Esophagus squamous epithelium (tissue), 5 donors: ENCODE results near the gene TCIRG1. TPM values are rescaled to one million over a fixed set of nuclear protein-coding genes. Genes with fewer than 3 reads are reported as not detected.

ENCODE experiments used
- DNase-seq: peaks from one replicate; lab custom pipeline; 2025; lab: John Stamatoyannopoulos, UW
- H3K27ac ChIP-seq, 4 donors: fragments of 200-600 bp; sonication (generic); one replicate each; pipeline ENCODE4 v1.5.1; 2016 to 2019; ENCODE audit warnings: mild to moderate bottlenecking in 1 of 4
- H3K27me3 ChIP-seq, 4 donors: fragments of 200-600 bp; sonication (generic); 1 replicate in 3 of 4; 2 replicates in 1 of 4; pipeline versions ENCODE4 v1.5.1 to v1.6.0; 2017 to 2021; ENCODE audit warnings: antibody characterized with exemption in 1 of 4
- H3K36me3 ChIP-seq, 3 donors: fragments of 200-600 bp; sonication (generic); one replicate each; pipeline ENCODE4 v1.5.1; 2016 to 2019
- H3K4me1 ChIP-seq, 3 donors: fragments of 200-600 bp; sonication (generic); one replicate each; pipeline ENCODE4 v1.5.1; 2017 to 2019
- H3K4me3 ChIP-seq, 4 donors: fragments of 200-600 bp; sonication (generic); 1 replicate in 3 of 4; 2 replicates in 1 of 4; pipeline ENCODE4 v1.5.1; 2016 to 2019; ENCODE audit warnings: mild to moderate bottlenecking in 2 of 4, moderate library complexity in 1 of 4
- H3K9me3 ChIP-seq, 3 donors: fragments of 200-600 bp; sonication (generic); one replicate each; pipeline ENCODE4 v1.5.1; 2016 to 2019
- POLR2A ChIP-seq, 4 donors: fragments of 450-650 bp; IDR thresholded peaks; one replicate each; pipeline ENCODE4 v1.6.1; 2017; ENCODE audit warnings: antibody characterized with exemption in 4 of 4, mild to moderate bottlenecking in 4 of 4, moderate library complexity in 3 of 4
- WGBS, 2 donors: methylation state at CpG; one replicate each; pipeline ENCODE4 v1.1.5; 2018; 5-methylcytosine and 5-hydroxymethylcytosine counted together
- intact Hi-C: fragments of 100-400 bp; cut with DNase I; formaldehyde crosslinking; loops from one replicate; pipeline ENCODE4 v1.15.0; 2022
- total RNA-seq, 4 donors: library from RNA; depleted of rRNA; stranded (reverse); fragments of >200 nt; gene quantifications; one replicate each; pipeline ENCODE4 v1.1.0, GENCODE V29; 2016
- TF ChIP-seq, protein P1 (sequence below), 6 experiments: fragments of 450-650 bp in 4 of 6; fragments of 200-600 bp in 2 of 6; sonication (generic) in 2 of 6; IDR thresholded peaks; one replicate each; pipeline ENCODE4 v1.5.1; 2016 to 2019; ENCODE audit warnings: antibody characterized with exemption in 6 of 6, mild to moderate bottlenecking in 4 of 6, moderate library complexity in 4 of 6
- donor health status: DM: yes; HTN: yes; CAD: no.

TCIRG1 gene
- total RNA-seq, 4 donors from 2014 or later = 46.6 to 70.5 (median 63.5) TPM

DNA sequence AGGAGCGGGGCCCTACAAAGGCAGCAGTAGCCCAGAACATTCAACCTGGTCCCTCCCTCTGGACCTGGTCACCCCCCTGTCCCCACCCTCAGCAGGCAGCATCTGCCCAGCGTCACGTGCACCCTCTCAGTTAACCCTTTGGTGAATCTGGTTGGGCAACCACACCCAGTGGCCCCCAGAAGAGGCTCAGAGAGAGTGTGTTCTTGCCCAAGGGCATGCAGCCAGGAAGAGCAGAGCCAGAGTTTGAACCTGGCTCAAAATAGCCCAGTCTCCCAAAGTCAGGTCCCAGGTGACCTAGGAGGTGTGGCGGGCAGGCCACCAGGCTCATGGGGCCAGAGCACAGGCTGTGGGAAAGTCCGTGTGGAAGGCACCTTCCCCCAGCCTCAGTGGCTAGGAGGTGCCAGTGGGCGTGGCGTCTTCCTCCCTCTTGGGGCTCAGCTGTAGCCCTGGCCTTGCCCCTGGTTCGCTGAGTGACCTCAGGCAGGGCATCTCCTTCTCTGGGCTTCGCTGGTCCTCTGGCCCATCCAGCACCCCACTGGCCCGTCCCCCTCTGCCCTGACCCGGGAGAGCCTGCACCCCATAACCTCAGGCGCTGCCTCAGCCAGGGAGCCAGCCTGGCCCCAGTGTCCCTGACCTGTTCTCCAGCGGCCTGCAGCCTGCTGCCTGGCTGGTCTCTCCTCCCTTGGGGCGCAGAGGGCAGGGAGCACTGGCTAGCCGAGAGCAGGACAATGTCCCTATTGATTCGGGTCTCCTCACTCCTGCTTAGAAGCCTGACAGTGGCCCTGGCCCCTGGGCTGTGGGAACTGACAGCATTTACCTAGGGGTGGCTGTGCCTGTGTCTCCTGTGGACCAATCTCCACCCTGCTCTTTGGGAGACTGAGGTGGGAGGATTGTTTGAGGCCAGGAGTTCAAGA lies 21.7 kb upstream of the TCIRG1 start:
- WGBS, 2 donors = 33 to 51% methylated on average over 1 to 7 of the region's 16 CpGs
- H3K4me3 ChIP-seq = no peak overlapping the region
- H3K27ac ChIP-seq = peak overlapping the region in 3 of 4 donors; percentile 57 to 59 (median 57)
- H3K9me3 ChIP-seq = no peaks in the 10 kb centered on the region
- intact Hi-C loops = no loop called here
- TF ChIP-seq POLR2A (IDR thresholded peaks at IDR 0.05) = no peak
- TF ChIP-seq, protein P1, sequence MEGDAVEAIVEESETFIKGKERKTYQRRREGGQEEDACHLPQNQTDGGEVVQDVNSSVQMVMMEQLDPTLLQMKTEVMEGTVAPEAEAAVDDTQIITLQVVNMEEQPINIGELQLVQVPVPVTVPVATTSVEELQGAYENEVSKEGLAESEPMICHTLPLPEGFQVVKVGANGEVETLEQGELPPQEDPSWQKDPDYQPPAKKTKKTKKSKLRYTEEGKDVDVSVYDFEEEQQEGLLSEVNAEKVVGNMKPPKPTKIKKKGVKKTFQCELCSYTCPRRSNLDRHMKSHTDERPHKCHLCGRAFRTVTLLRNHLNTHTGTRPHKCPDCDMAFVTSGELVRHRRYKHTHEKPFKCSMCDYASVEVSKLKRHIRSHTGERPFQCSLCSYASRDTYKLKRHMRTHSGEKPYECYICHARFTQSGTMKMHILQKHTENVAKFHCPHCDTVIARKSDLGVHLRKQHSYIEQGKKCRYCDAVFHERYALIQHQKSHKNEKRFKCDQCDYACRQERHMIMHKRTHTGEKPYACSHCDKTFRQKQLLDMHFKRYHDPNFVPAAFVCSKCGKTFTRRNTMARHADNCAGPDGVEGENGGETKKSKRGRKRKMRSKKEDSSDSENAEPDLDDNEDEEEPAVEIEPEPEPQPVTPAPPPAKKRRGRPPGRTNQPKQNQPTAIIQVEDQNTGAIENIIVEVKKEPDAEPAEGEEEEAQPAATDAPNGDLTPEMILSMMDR (IDR thresholded peaks at IDR 0.05) = no peak
- DNase-seq = no peak
- H3K27me3 ChIP-seq = no peaks in the 10 kb centered on the region
- peaks cover 14 to 83% (median 39%) of the 10 kb centered on the region in 3 donors for H3K4me1 ChIP-seq
- peaks cover 0 to 4% (median 0%) of the 10 kb centered on the region in 3 donors for H3K36me3 ChIP-seq

DNA sequence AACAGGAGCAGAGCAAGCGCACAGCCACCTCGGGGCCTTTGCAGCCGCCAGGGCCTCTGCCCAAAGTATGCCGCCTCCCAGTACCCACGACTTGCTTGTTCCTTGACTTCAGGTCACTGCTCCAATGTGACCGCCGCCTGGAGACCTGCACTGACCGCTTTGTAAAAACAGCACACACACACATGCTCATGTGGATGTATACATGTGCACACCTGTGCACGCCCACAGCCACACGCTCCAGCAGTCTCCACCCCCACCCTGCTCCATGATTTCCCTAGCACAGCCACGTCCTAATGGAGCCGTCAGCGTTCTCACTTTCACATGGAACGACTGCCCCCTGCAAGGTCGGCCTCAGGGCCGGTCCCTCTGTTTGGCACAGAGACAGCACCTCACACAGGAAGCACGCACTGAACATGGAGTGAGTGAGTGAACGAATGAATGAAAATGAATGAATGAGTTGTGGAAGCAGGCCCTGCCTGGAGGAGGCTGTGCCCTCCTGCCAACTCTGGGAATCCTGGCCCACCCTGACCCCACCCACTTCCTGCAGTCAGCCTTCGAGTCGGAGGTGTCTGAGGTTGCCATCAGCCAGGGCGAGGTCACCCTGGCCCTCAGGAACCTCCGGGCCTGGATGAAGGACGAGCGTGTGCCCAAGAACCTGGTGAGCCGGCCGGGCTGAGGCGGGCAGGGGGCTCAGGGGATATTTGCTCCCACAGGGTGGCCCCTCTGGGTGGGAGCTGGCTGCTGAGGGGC lies 20.7 kb upstream of the TCIRG1 start:
- H3K9me3 ChIP-seq = no peaks in the 10 kb centered on the region
- H3K27ac ChIP-seq = peak overlapping the region in 2 of 4 donors; percentile 59 to 64
- peaks cover 0 to 12% (median 0%) of the 10 kb centered on the region in 3 donors for H3K36me3 ChIP-seq
- H3K4me3 ChIP-seq = no peak overlapping the region
- intact Hi-C loops = no loop called here
- no peaks in the 10 kb centered on the region for H3K27me3 ChIP-seq
- H3K4me1 ChIP-seq = peaks cover 14 to 76% (median 39%) of the 10 kb centered on the region in 3 donors
- TF ChIP-seq POLR2A (IDR thresholded peaks at IDR 0.05) = no peak
- TF ChIP-seq, protein P1 (IDR thresholded peaks at IDR 0.05) = no peak
- 63 to 79% methylated on average over 13 to 14 of the region's 27 CpGs for WGBS, 2 donors
- DNase-seq = no peak

DNA sequence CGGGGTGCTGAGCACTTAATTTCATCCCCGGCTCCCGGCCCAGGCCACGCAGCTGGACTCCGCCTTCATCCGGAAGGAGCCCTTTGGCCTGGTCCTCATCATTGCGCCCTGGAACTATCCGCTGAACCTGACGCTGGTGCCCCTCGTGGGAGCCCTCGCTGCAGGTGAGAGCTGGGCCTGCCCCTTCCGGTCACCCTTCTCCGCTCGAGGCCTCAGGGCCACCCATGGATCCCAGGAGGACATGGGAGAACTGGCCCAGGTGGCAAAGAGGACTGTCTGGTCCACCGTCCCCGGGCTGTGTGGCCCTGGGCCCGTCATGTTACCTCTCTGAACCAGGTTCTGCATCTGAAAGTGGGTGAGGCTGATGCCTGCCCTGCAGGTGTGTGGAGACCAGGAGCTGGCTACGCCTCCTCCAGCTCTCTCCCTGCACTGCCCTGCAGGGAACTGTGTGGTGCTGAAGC lies 20.1 kb upstream of the TCIRG1 start:
- peaks cover 14 to 71% (median 34%) of the 10 kb centered on the region in 3 donors for H3K4me1 ChIP-seq

DNA sequence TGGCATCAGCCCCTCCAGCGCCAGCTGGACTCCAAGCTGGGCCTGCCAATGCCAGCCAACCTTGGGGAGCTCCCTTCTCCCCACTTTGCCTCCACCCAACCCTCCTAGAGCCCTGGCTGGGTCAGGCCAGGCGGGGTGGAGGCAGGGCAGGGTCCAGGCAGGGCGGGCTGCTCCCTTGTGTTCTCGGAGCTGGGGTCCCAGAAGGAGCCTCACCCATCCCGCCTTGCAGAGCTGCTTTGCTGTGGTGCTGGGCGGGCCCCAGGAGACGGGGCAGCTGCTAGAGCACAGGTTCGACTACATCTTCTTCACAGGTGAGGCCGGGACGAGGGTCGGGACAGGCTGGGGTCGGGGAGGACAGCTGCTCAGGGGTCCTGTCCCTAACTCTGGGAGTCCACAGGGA lies 19.3 kb upstream of the TCIRG1 start:
- no peaks in the 10 kb centered on the region for H3K27me3 ChIP-seq
- 80% methylated on average over 2 of the region's 12 CpGs; no CpG with 5 or more reads in 1 of the 2 donors for WGBS, 2 donors
- no peak for TF ChIP-seq POLR2A (IDR thresholded peaks at IDR 0.05)
- TF ChIP-seq, protein P1 (IDR thresholded peaks at IDR 0.05) = no peak
- H3K27ac ChIP-seq = peak overlapping the region in 3 of 4 donors; percentile 2 to 76 (median 64)
- no peak for DNase-seq
- peaks cover 0 to 19% (median 0%) of the 10 kb centered on the region in 3 donors for H3K36me3 ChIP-seq
- no peak overlapping the region for H3K4me3 ChIP-seq
- intact Hi-C loops = no loop called here
- H3K9me3 ChIP-seq = peaks cover 0 to 3% (median 0%) of the 10 kb centered on the region in 3 donors
- peaks cover 12 to 64% (median 27%) of the 10 kb centered on the region in 3 donors for H3K4me1 ChIP-seq

More for the DNA sequence above, 20.1 kb upstream of the TCIRG1 start:
- no peak for DNase-seq
- Histone ChIP-seq H3K27ac (peak overlapping the region in 2 of 4 donors; percentile 46 to 64), H3K27me3 (no peaks in the 10 kb centered on the region), H3K36me3 (peaks cover 0 to 14% (median 0%) of the 10 kb centered on the region in 3 donors), H3K4me3 (no peak overlapping the region), H3K9me3 (no peaks in the 10 kb centered on the region)
- intact Hi-C loops = no loop called here
- 92% methylated on average over 5 of the region's 18 CpGs; no CpG with 5 or more reads in 1 of the 2 donors for WGBS, 2 donors
- TF ChIP-seq, protein P1 (IDR thresholded peaks at IDR 0.05) = no peak
- no peak for TF ChIP-seq POLR2A (IDR thresholded peaks at IDR 0.05)
